ENCODE data around the gene FGD3. TPM values are rescaled to one million over a fixed set of nuclear protein-coding genes. Genes with fewer than 3 reads are reported as not detected.

The FGD3 gene
- total RNA-seq, 1 donor from 2014 or later = 4.2 TPM

- Histone ChIP-seq H3K9ac (ENCODE audit: low read depth in 1 of 3, low read length in 3 of 3) (no peak overlapping the region), H3K36me3 (ENCODE audit: control insufficient read depth in 3 of 3, insufficient read depth in 3 of 3, low read length in 3 of 3) (no peaks in the 10 kb centered on the region), H3K4me3 (ENCODE audit: low read length in 3 of 3) (no peak overlapping the region)
These were observed 57.2 kb downstream of the FGD3 start for GRCh38 chr9:93004561-93004960.

GRCh38 chr9:93005876-93006275 is 58.6 kb downstream of the FGD3 start:
- peaks cover 0 to 4% (median 0%) of the 10 kb centered on the region in 3 donors for H3K27me3 ChIP-seq (ENCODE audit: control insufficient read depth in 3 of 3, insufficient read depth in 3 of 3, low read length in 3 of 3)
- no peak overlapping the region for H3K27ac ChIP-seq (ENCODE audit: low read depth, low read length)
- H3K4me3 ChIP-seq (ENCODE audit: low read length in 3 of 3) = no peak overlapping the region
- no peaks in the 10 kb centered on the region for H3K9me3 ChIP-seq (ENCODE audit: control insufficient read depth in 3 of 3, low read length in 3 of 3)
- H3K4me1 ChIP-seq (ENCODE audit: control insufficient read depth in 3 of 3, insufficient read depth in 3 of 3, low read length in 3 of 3) = peaks cover 2 to 4% (median 3%) of the 10 kb centered on the region in 3 donors
- no peaks in the 10 kb centered on the region for H3K36me3 ChIP-seq (ENCODE audit: control insufficient read depth in 3 of 3, insufficient read depth in 3 of 3, low read length in 3 of 3)
- H3K9ac ChIP-seq (ENCODE audit: low read depth in 1 of 3, low read length in 3 of 3) = no peak overlapping the region

More at GRCh38 chr9:93004561-93004960, 57.2 kb downstream of the FGD3 start:
- Histone ChIP-seq H3K27ac (ENCODE audit: low read depth, low read length) (no peak overlapping the region), H3K9me3 (ENCODE audit: control insufficient read depth in 3 of 3, low read length in 3 of 3) (no peaks in the 10 kb centered on the region), H3K27me3 (ENCODE audit: control insufficient read depth in 3 of 3, insufficient read depth in 3 of 3, low read length in 3 of 3) (peaks cover 0 to 1% (median 0%) of the 10 kb centered on the region in 3 donors), H3K4me1 (ENCODE audit: control insufficient read depth in 3 of 3, insufficient read depth in 3 of 3, low read length in 3 of 3) (peaks cover 2 to 4% (median 3%) of the 10 kb centered on the region in 3 donors)

GRCh38 chr9:93007529-93008058 is 60.3 kb downstream of the FGD3 start:
- Histone ChIP-seq H3K36me3 (ENCODE audit: control insufficient read depth in 3 of 3, insufficient read depth in 3 of 3, low read length in 3 of 3) (no peaks in the 10 kb centered on the region), H3K27ac (ENCODE audit: low read depth, low read length) (no peak overlapping the region), H3K4me1 (ENCODE audit: control insufficient read depth in 3 of 3, insufficient read depth in 3 of 3, low read length in 3 of 3) (peaks cover 2 to 4% (median 3%) of the 10 kb centered on the region in 3 donors), H3K9ac (ENCODE audit: low read depth in 1 of 3, low read length in 3 of 3) (no peak overlapping the region), H3K27me3 (ENCODE audit: control insufficient read depth in 3 of 3, insufficient read depth in 3 of 3, low read length in 3 of 3) (peaks cover 0 to 4% (median 0%) of the 10 kb centered on the region in 3 donors), H3K9me3 (ENCODE audit: control insufficient read depth in 3 of 3, low read length in 3 of 3) (no peaks in the 10 kb centered on the region), H3K4me3 (ENCODE audit: low read length in 3 of 3) (no peak overlapping the region)

- Histone ChIP-seq H3K27me3 (ENCODE audit: control insufficient read depth in 3 of 3, insufficient read depth in 3 of 3, low read length in 3 of 3) (peaks cover 0 to 4% (median 0%) of the 10 kb centered on the region in 3 donors), H3K9me3 (ENCODE audit: control insufficient read depth in 3 of 3, low read length in 3 of 3) (no peaks in the 10 kb centered on the region), H3K4me3 (ENCODE audit: low read length in 3 of 3) (no peak overlapping the region), H3K27ac (ENCODE audit: low read depth, low read length) (no peak overlapping the region), H3K36me3 (ENCODE audit: control insufficient read depth in 3 of 3, insufficient read depth in 3 of 3, low read length in 3 of 3) (no peaks in the 10 kb centered on the region), H3K9ac (ENCODE audit: low read depth in 1 of 3, low read length in 3 of 3) (no peak overlapping the region), H3K4me1 (ENCODE audit: control insufficient read depth in 3 of 3, insufficient read depth in 3 of 3, low read length in 3 of 3) (peaks cover 2 to 4% (median 3%) of the 10 kb centered on the region in 3 donors)
These were observed 61.1 kb downstream of the FGD3 start for GRCh38 chr9:93008457-93008856.

- H3K9me3 ChIP-seq (ENCODE audit: control insufficient read depth in 3 of 3, low read length in 3 of 3) = no peaks in the 10 kb centered on the region
- peaks cover 0 to 4% (median 0%) of the 10 kb centered on the region in 3 donors for H3K27me3 ChIP-seq (ENCODE audit: control insufficient read depth in 3 of 3, insufficient read depth in 3 of 3, low read length in 3 of 3)
- no peaks in the 10 kb centered on the region for H3K36me3 ChIP-seq (ENCODE audit: control insufficient read depth in 3 of 3, insufficient read depth in 3 of 3, low read length in 3 of 3)
- H3K27ac ChIP-seq (ENCODE audit: low read depth, low read length) = no peak overlapping the region
- no peak overlapping the region for H3K4me3 ChIP-seq (ENCODE audit: low read length in 3 of 3)
- no peak overlapping the region for H3K9ac ChIP-seq (ENCODE audit: low read depth in 1 of 3, low read length in 3 of 3)
- H3K4me1 ChIP-seq (ENCODE audit: control insufficient read depth in 3 of 3, insufficient read depth in 3 of 3, low read length in 3 of 3) = no peaks in the 10 kb centered on the region
These were observed 62.2 kb downstream of the FGD3 start for GRCh38 chr9:93009337-93010015.

- Histone ChIP-seq H3K9ac (ENCODE audit: low read depth in 1 of 3, low read length in 3 of 3) (no peak overlapping the region), H3K27ac (ENCODE audit: low read depth, low read length) (no peak overlapping the region), H3K9me3 (ENCODE audit: control insufficient read depth in 3 of 3, low read length in 3 of 3) (no peaks in the 10 kb centered on the region), H3K27me3 (ENCODE audit: control insufficient read depth in 3 of 3, insufficient read depth in 3 of 3, low read length in 3 of 3) (peaks cover 0 to 4% (median 0%) of the 10 kb centered on the region in 3 donors), H3K4me3 (ENCODE audit: low read length in 3 of 3) (no peak overlapping the region), H3K36me3 (ENCODE audit: control insufficient read depth in 3 of 3, insufficient read depth in 3 of 3, low read length in 3 of 3) (no peaks in the 10 kb centered on the region), H3K4me1 (ENCODE audit: control insufficient read depth in 3 of 3, insufficient read depth in 3 of 3, low read length in 3 of 3) (no peaks in the 10 kb centered on the region)
These were observed 62.7 kb downstream of the FGD3 start for GRCh38 chr9:93010056-93010455.

- Histone ChIP-seq H3K27me3 (ENCODE audit: control insufficient read depth in 3 of 3, insufficient read depth in 3 of 3, low read length in 3 of 3) (peaks cover 0 to 4% (median 0%) of the 10 kb centered on the region in 3 donors), H3K4me3 (ENCODE audit: low read length in 3 of 3) (no peak overlapping the region), H3K9me3 (ENCODE audit: control insufficient read depth in 3 of 3, low read length in 3 of 3) (no peaks in the 10 kb centered on the region), H3K36me3 (ENCODE audit: control insufficient read depth in 3 of 3, insufficient read depth in 3 of 3, low read length in 3 of 3) (peaks cover 0 to 1% (median 0%) of the 10 kb centered on the region in 3 donors), H3K27ac (ENCODE audit: low read depth, low read length) (no peak overlapping the region), H3K9ac (ENCODE audit: low read depth in 1 of 3, low read length in 3 of 3) (no peak overlapping the region), H3K4me1 (ENCODE audit: control insufficient read depth in 3 of 3, insufficient read depth in 3 of 3, low read length in 3 of 3) (no peaks in the 10 kb centered on the region)
These were observed 63.4 kb downstream of the FGD3 start for GRCh38 chr9:93010704-93011103.

GRCh38 chr9:93011114-93011513 is 63.8 kb downstream of the FGD3 start:
- no peak overlapping the region for H3K9ac ChIP-seq (ENCODE audit: low read depth in 1 of 3, low read length in 3 of 3)
- peaks cover 0 to 3% (median 0%) of the 10 kb centered on the region in 3 donors for H3K36me3 ChIP-seq (ENCODE audit: control insufficient read depth in 3 of 3, insufficient read depth in 3 of 3, low read length in 3 of 3)
- H3K27me3 ChIP-seq (ENCODE audit: control insufficient read depth in 3 of 3, insufficient read depth in 3 of 3, low read length in 3 of 3) = peaks cover 0 to 4% (median 0%) of the 10 kb centered on the region in 3 donors
- no peak overlapping the region for H3K27ac ChIP-seq (ENCODE audit: low read depth, low read length)
- H3K4me3 ChIP-seq (ENCODE audit: low read length in 3 of 3) = no peak overlapping the region
- H3K4me1 ChIP-seq (ENCODE audit: control insufficient read depth in 3 of 3, insufficient read depth in 3 of 3, low read length in 3 of 3) = no peaks in the 10 kb centered on the region
- no peaks in the 10 kb centered on the region for H3K9me3 ChIP-seq (ENCODE audit: control insufficient read depth in 3 of 3, low read length in 3 of 3)

- Histone ChIP-seq H3K27ac (ENCODE audit: low read depth, low read length) (no peak overlapping the region), H3K27me3 (ENCODE audit: control insufficient read depth in 3 of 3, insufficient read depth in 3 of 3, low read length in 3 of 3) (peaks cover 0 to 4% (median 0%) of the 10 kb centered on the region in 3 donors), H3K9me3 (ENCODE audit: control insufficient read depth in 3 of 3, low read length in 3 of 3) (no peaks in the 10 kb centered on the region), H3K9ac (ENCODE audit: low read depth in 1 of 3, low read length in 3 of 3) (no peak overlapping the region), H3K4me3 (ENCODE audit: low read length in 3 of 3) (no peak overlapping the region), H3K36me3 (ENCODE audit: control insufficient read depth in 3 of 3, insufficient read depth in 3 of 3, low read length in 3 of 3) (peaks cover 0 to 3% (median 0%) of the 10 kb centered on the region in 3 donors), H3K4me1 (ENCODE audit: control insufficient read depth in 3 of 3, insufficient read depth in 3 of 3, low read length in 3 of 3) (no peaks in the 10 kb centered on the region)
These were observed 65.9 kb downstream of the FGD3 start for GRCh38 chr9:93012963-93013855.
